ENCODE results near the gene PUSL1. TPM values are rescaled to one million over a fixed set of nuclear protein-coding genes. Genes with fewer than 3 reads are reported as not detected.

The PUSL1 gene
- total RNA-seq, 1 donor = 29.3 TPM

- peak; percentile 95 for DNase-seq (ENCODE audit: insufficient read length, low spot score, missing footprints)
- H3K4me2 ChIP-seq (ENCODE audit: insufficient read depth, low read length) = peak overlapping the region; percentile 92
- H3K9me3 ChIP-seq (ENCODE audit: low read depth, low read length) = no peaks in the 10 kb centered on the region
These were observed 37.0 kb downstream of the PUSL1 start for GRCh38 chr1:1345384-1345783.

DNA sequence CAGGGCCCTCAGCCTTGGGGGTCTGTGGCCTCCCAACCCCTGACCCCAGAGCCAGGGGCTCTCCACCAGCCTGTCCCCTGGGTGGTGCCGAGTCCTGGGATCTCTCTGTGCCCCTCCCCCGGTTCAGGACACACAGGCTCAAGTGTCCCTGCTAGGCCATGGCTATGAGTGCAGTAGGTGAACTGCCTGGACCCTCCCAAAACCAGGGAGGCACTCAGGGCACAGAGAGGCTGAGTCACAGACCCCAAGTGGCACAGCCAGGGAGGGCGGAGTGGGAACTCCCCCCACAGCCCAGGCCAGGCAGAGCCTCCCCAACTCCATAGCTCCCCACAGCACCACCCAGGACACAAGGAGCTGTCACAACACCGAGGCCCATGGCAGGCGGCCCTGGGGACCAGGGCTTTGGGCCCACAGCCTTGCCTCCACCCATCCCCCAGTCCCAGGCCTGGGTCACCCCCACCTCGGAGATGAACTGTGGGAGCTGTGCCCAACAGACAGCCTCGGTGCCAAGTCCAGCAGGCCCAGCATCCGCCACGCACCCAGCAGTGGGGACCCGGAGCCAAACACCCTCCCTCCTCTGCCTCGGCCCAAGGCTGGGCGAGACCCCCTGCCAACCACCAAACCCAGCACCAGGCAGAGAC lies 37.6 kb downstream of the PUSL1 start:
- TF ChIP-seq, protein P1, sequence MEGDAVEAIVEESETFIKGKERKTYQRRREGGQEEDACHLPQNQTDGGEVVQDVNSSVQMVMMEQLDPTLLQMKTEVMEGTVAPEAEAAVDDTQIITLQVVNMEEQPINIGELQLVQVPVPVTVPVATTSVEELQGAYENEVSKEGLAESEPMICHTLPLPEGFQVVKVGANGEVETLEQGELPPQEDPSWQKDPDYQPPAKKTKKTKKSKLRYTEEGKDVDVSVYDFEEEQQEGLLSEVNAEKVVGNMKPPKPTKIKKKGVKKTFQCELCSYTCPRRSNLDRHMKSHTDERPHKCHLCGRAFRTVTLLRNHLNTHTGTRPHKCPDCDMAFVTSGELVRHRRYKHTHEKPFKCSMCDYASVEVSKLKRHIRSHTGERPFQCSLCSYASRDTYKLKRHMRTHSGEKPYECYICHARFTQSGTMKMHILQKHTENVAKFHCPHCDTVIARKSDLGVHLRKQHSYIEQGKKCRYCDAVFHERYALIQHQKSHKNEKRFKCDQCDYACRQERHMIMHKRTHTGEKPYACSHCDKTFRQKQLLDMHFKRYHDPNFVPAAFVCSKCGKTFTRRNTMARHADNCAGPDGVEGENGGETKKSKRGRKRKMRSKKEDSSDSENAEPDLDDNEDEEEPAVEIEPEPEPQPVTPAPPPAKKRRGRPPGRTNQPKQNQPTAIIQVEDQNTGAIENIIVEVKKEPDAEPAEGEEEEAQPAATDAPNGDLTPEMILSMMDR (IDR thresholded peaks at IDR 0.05; ENCODE audit: extremely low read depth, low read depth, low read length) = no peak
- H3K9me3 ChIP-seq (ENCODE audit: low read depth, low read length) = no peaks in the 10 kb centered on the region
- H3K4me2 ChIP-seq (ENCODE audit: insufficient read depth, low read length) = peak overlapping the region; percentile 92
- H3K36me3 ChIP-seq (ENCODE audit: insufficient read depth, low read length) = peaks cover 11% of the 10 kb centered on the region
- no peaks in the 10 kb centered on the region for H3K27me3 ChIP-seq (ENCODE audit: insufficient read depth, low read length)
- H2AFZ ChIP-seq (ENCODE audit: low read length) = no peak overlapping the region
- H4K20me1 ChIP-seq (ENCODE audit: insufficient read depth, low read length) = peaks cover 61% of the 10 kb centered on the region
- peak; percentile 95 for DNase-seq (ENCODE audit: insufficient read length, low spot score, missing footprints)
- peaks cover 79% of the 10 kb centered on the region for H3K79me2 ChIP-seq (ENCODE audit: insufficient read depth, low read length)
- peak overlapping the region; percentile 43 for H3K4me3 ChIP-seq (ENCODE audit: insufficient read depth, low read length)
- H3K4me1 ChIP-seq (ENCODE audit: insufficient read depth, low read length) = peaks cover 35% of the 10 kb centered on the region
- peak overlapping the region; percentile 56 for H3K27ac ChIP-seq (ENCODE audit: low read depth, low read length)

More at GRCh38 chr1:1345384-1345783, 37.0 kb downstream of the PUSL1 start:
- H2AFZ ChIP-seq (ENCODE audit: low read length) = no peak overlapping the region
- TF ChIP-seq, protein P1 (IDR thresholded peaks at IDR 0.05; ENCODE audit: extremely low read depth, low read depth, low read length) = no peak
- peaks cover 85% of the 10 kb centered on the region for H3K79me2 ChIP-seq (ENCODE audit: insufficient read depth, low read length)
- H4K20me1 ChIP-seq (ENCODE audit: insufficient read depth, low read length) = peaks cover 67% of the 10 kb centered on the region
- peak overlapping the region; percentile 43 for H3K4me3 ChIP-seq (ENCODE audit: insufficient read depth, low read length)
- peaks cover 35% of the 10 kb centered on the region for H3K4me1 ChIP-seq (ENCODE audit: insufficient read depth, low read length)
- peak overlapping the region; percentile 56 for H3K27ac ChIP-seq (ENCODE audit: low read depth, low read length)
- H3K36me3 ChIP-seq (ENCODE audit: insufficient read depth, low read length) = peaks cover 17% of the 10 kb centered on the region
- H3K27me3 ChIP-seq (ENCODE audit: insufficient read depth, low read length) = no peaks in the 10 kb centered on the region

GRCh38 chr1:1346501-1346890 lies 38.1 kb downstream of the PUSL1 start:
- H3K4me1 ChIP-seq (ENCODE audit: insufficient read depth, low read length) = peaks cover 35% of the 10 kb centered on the region
- H3K4me3 ChIP-seq (ENCODE audit: insufficient read depth, low read length) = peak overlapping the region; percentile 43
- H3K9me3 ChIP-seq (ENCODE audit: low read depth, low read length) = no peaks in the 10 kb centered on the region
- H3K27ac ChIP-seq (ENCODE audit: low read depth, low read length) = peak overlapping the region; percentile 56
- TF ChIP-seq, protein P1 (IDR thresholded peaks at IDR 0.05; ENCODE audit: extremely low read depth, low read depth, low read length) = no peak
- DNase-seq (ENCODE audit: insufficient read length, low spot score, missing footprints) = peak; percentile 89
- H3K27me3 ChIP-seq (ENCODE audit: insufficient read depth, low read length) = no peaks in the 10 kb centered on the region
- no peak overlapping the region for H2AFZ ChIP-seq (ENCODE audit: low read length)
- peak overlapping the region; percentile 92 for H3K4me2 ChIP-seq (ENCODE audit: insufficient read depth, low read length)
- peaks cover 74% of the 10 kb centered on the region for H3K79me2 ChIP-seq (ENCODE audit: insufficient read depth, low read length)
- H4K20me1 ChIP-seq (ENCODE audit: insufficient read depth, low read length) = peaks cover 57% of the 10 kb centered on the region
- peaks cover 5% of the 10 kb centered on the region for H3K36me3 ChIP-seq (ENCODE audit: insufficient read depth, low read length)

- Histone ChIP-seq H3K36me3 (ENCODE audit: insufficient read depth, low read length) (peaks cover 3% of the 10 kb centered on the region), H4K20me1 (ENCODE audit: insufficient read depth, low read length) (peaks cover 57% of the 10 kb centered on the region), H3K9me3 (ENCODE audit: low read depth, low read length) (no peaks in the 10 kb centered on the region), H3K4me2 (ENCODE audit: insufficient read depth, low read length) (peak overlapping the region; percentile 92), H3K27me3 (ENCODE audit: insufficient read depth, low read length) (no peaks in the 10 kb centered on the region), H3K4me3 (ENCODE audit: insufficient read depth, low read length) (peak overlapping the region; percentile 82), H3K79me2 (ENCODE audit: insufficient read depth, low read length) (peaks cover 68% of the 10 kb centered on the region), H3K27ac (ENCODE audit: low read depth, low read length) (peak overlapping the region; percentile 37), H2AFZ (ENCODE audit: low read length) (no peak overlapping the region), H3K4me1 (ENCODE audit: insufficient read depth, low read length) (peaks cover 35% of the 10 kb centered on the region)
- TF ChIP-seq, protein P1 (IDR thresholded peaks at IDR 0.05; ENCODE audit: extremely low read depth, low read depth, low read length) = no peak
- DNase-seq (ENCODE audit: insufficient read length, low spot score, missing footprints) = peak; percentile 86
These were observed 38.7 kb downstream of the PUSL1 start for GRCh38 chr1:1347026-1347595.
